Measurements from ENCODE around the gene CSNK2B. TPM values are rescaled to one million over a fixed set of nuclear protein-coding genes. Genes with fewer than 3 reads are reported as not detected.

The CSNK2B gene
- total RNA-seq, 1 donor from 2014 or later, result 126 TPM

- TF ChIP-seq CTCF (IDR thresholded peaks at IDR 0.05), result no peak
- TF ChIP-seq EZH2 (IDR thresholded peaks at IDR 0.05), result no peak
- TF ChIP-seq EZH2phosphoT487 (IDR thresholded peaks at IDR 0.05), result no peak
- Histone ChIP-seq H3K36me3 (no peaks in the 10 kb centered on the region), H3K4me3 (no peak overlapping the region), H3K9me3 (ENCODE audit: low read depth) (no peaks in the 10 kb centered on the region), H3K79me2 (ENCODE audit: low read depth) (no peaks in the 10 kb centered on the region), H4K20me1 (ENCODE audit: low read depth) (no peaks in the 10 kb centered on the region), H3F3A (ENCODE audit: low read depth) (peaks cover 21% of the 10 kb centered on the region), H3K4me1 (peaks cover 25% of the 10 kb centered on the region), H2AFZ (replicated peaks) (no peak overlapping the region), H3K9ac (no peak overlapping the region), H3K27ac (no peak overlapping the region), H3K4me2 (no peak overlapping the region), H3K27me3 (no peaks in the 10 kb centered on the region)
- no peaks in the 10 kb centered on the region for H3K9me3 Mint-ChIP-seq
- no peak for DNase-seq (ENCODE audit: low spot score)
- H3K36me3 Mint-ChIP-seq, result no peaks in the 10 kb centered on the region
- H3K27ac Mint-ChIP-seq, result peak overlapping the region; percentile 84
- peaks cover 46% of the 10 kb centered on the region for H3K4me1 Mint-ChIP-seq
- peaks cover 17% of the 10 kb centered on the region for H3K27me3 Mint-ChIP-seq (ENCODE audit: insufficient read depth, low read depth)
- peak overlapping the region; percentile 75 for H3K4me3 Mint-ChIP-seq
Observed at GRCh38 chr6:31712296-31712695, 46.4 kb downstream of the CSNK2B start.

DNA sequence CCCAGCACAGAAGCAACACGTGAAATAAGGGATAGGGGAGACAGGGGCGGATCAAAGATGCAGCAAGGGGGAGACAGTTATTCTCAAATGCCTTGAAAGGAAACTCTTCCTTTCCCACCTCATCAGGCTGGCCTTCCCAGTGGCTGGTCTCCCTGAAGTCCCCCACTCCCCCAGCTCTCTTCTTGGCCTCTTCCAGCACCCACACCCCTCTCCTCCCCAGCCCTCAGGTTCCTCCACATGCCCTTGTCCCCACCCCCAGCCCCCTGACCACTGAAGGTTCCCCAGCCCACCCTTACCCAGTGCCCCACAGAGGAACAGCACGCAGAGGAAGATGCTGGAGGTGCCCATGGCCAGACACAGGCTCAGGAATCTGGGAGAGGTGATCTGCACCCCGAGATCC is 47.6 kb downstream of the CSNK2B start:
- Histone ChIP-seq H3K27ac (no peak overlapping the region), H3K9ac (no peak overlapping the region), H3K27me3 (no peaks in the 10 kb centered on the region), H3K4me2 (peak overlapping the region; percentile 64), H3K36me3 (no peaks in the 10 kb centered on the region), H3K79me2 (ENCODE audit: low read depth) (no peaks in the 10 kb centered on the region), H3K9me3 (ENCODE audit: low read depth) (no peaks in the 10 kb centered on the region), H3F3A (ENCODE audit: low read depth) (peaks cover 21% of the 10 kb centered on the region), H4K20me1 (ENCODE audit: low read depth) (no peaks in the 10 kb centered on the region), H2AFZ (replicated peaks) (peak overlapping the region; percentile 75), H3K4me1 (peaks cover 25% of the 10 kb centered on the region), H3K4me3 (no peak overlapping the region)
- Mint-ChIP-seq H3K4me1 (peaks cover 49% of the 10 kb centered on the region), H3K27ac (peak overlapping the region; percentile 97), H3K4me3 (peak overlapping the region; percentile 16), H3K9me3 (no peaks in the 10 kb centered on the region), H3K27me3 (ENCODE audit: insufficient read depth, low read depth) (peaks cover 19% of the 10 kb centered on the region), H3K36me3 (no peaks in the 10 kb centered on the region)
- DNase-seq (ENCODE audit: low spot score), result no peak
- TF ChIP-seq EZH2 (IDR thresholded peaks at IDR 0.05) (no peak), EZH2phosphoT487 (IDR thresholded peaks at IDR 0.05) (no peak), CTCF (IDR thresholded peaks at IDR 0.05) (no peak)

DNA sequence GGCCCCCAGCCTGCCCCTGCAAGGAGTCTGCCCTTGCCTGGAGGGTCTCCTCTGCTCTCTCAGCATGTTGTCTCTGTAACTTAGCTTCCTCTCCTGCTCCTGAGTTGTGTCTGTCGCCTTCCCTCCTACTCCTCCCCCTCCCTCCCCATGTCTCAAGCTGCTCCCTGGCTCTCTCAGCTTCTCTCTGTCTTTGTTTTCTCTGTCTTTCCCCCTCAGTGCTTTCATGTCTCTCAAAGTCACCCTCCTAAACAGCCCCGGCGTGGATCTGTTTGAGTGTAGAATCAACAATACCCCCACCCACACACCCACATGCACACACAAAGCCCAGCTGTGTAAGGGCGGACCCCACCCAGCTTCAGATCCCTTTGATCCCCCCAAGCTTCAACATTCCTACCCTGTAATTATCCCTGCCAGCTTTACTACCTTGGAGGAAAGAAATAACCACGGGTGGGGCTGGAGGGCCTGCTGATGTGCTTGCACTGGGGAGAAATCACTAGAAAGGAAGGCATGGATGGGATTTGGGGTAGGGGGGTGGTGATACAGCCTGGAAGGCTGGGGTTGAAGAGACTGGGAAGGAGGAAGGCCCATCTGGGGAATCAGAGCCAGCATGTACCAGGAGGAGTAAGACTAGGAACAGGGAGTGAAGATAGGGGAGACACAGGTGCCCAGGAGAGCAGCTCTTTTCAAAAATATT is 48.3 kb downstream of the CSNK2B start:
- no peaks in the 10 kb centered on the region for H3K9me3 Mint-ChIP-seq
- H3K27ac Mint-ChIP-seq, result peak overlapping the region; percentile 97
- peak; percentile 62 for DNase-seq (ENCODE audit: low spot score)
- H3F3A ChIP-seq (ENCODE audit: low read depth), result peaks cover 21% of the 10 kb centered on the region
- H3K79me2 ChIP-seq (ENCODE audit: low read depth), result no peaks in the 10 kb centered on the region
- H3K4me2 ChIP-seq, result peak overlapping the region; percentile 64
- no peaks in the 10 kb centered on the region for H4K20me1 ChIP-seq (ENCODE audit: low read depth)
- H3K9me3 ChIP-seq (ENCODE audit: low read depth), result no peaks in the 10 kb centered on the region
- H3K4me3 Mint-ChIP-seq, result peak overlapping the region; percentile 71
- no peak overlapping the region for H3K4me3 ChIP-seq
- H3K27ac ChIP-seq, result peak overlapping the region; percentile 57
- peaks cover 25% of the 10 kb centered on the region for H3K4me1 ChIP-seq
- peaks cover 19% of the 10 kb centered on the region for H3K27me3 Mint-ChIP-seq (ENCODE audit: insufficient read depth, low read depth)
- no peak overlapping the region for H3K9ac ChIP-seq
- TF ChIP-seq CTCF (IDR thresholded peaks at IDR 0.05), result no peak
- TF ChIP-seq EZH2phosphoT487 (IDR thresholded peaks at IDR 0.05), result no peak
- TF ChIP-seq EZH2 (IDR thresholded peaks at IDR 0.05), result no peak
- no peaks in the 10 kb centered on the region for H3K36me3 ChIP-seq
- H3K4me1 Mint-ChIP-seq, result peaks cover 49% of the 10 kb centered on the region
- H3K36me3 Mint-ChIP-seq, result no peaks in the 10 kb centered on the region
- no peaks in the 10 kb centered on the region for H3K27me3 ChIP-seq
- peak overlapping the region; percentile 75 for H2AFZ ChIP-seq (replicated peaks)
